Keratinocyte (primary cell): ENCODE results near the gene TUBGCP6. TPM values are rescaled to one million over a fixed set of nuclear protein-coding genes. Genes with fewer than 3 reads are reported as not detected.

Experiments used
- DNase-seq: peaks from one replicate; pipeline ENCODE4 v3.0.0-alpha.2; 2011; ENCODE audit warnings: low read depth, missing footprints, low spot score
- FAIRE-seq: peaks from 2 replicates; lab custom pipeline; 2011; peaks lifted over from hg19 to GRCh38; lab: Jason Lieb, UNC
- H2AFZ ChIP-seq: 2 replicates; pipeline ENCODE4 v1.6.0; 2012; ENCODE audit warnings: low read length, control low read depth, inconsistent platforms; ENCODE audit not compliant: control insufficient read depth
- H3K27ac ChIP-seq: 2 replicates; pipeline ENCODE4 v1.5.1; 2011; ENCODE audit warnings: low read length; ENCODE audit not compliant: control insufficient read depth, insufficient read depth
- H3K27me3 ChIP-seq: 3 replicates; pipeline ENCODE4 v1.6.0; 2011; ENCODE audit warnings: low read length; ENCODE audit not compliant: control insufficient read depth, insufficient read depth; ENCODE audit errors: extremely low read depth
- H3K36me3 ChIP-seq, 2 experiments: 2 replicates in 1 of 2; 3 replicates in 1 of 2; pipeline ENCODE4 v1.5.1; 2011; ENCODE audit warnings: low read length in 2 of 2, mild to moderate bottlenecking in 1 of 2; ENCODE audit not compliant: control insufficient read depth in 2 of 2, insufficient read depth in 2 of 2; ENCODE audit errors: extremely low read depth in 1 of 2
- H3K4me1 ChIP-seq: 3 replicates; pipeline ENCODE4 v1.5.1; 2011; ENCODE audit warnings: low read length; ENCODE audit not compliant: control insufficient read depth, insufficient read depth; ENCODE audit errors: extremely low read depth
- H3K4me2 ChIP-seq: 3 replicates; pipeline ENCODE4 v1.6.0; 2011; ENCODE audit warnings: low read depth, low read length; ENCODE audit not compliant: control insufficient read depth, insufficient read depth; ENCODE audit errors: extremely low read depth
- H3K4me3 ChIP-seq, 3 experiments: fragments of 200-600 bp in 1 of 3; sonication (generic) in 1 of 3; 2 replicates in 2 of 3; 3 replicates in 1 of 3; pipeline ENCODE4 v1.5.1; 2011 to 2016; ENCODE audit warnings: low read length in 3 of 3, mild to moderate bottlenecking in 3 of 3, control low read depth in 2 of 3, inconsistent platforms in 1 of 3, low read depth in 1 of 3, mixed read lengths in 1 of 3, mixed run types in 1 of 3, moderate library complexity in 1 of 3; ENCODE audit not compliant: control insufficient read depth in 2 of 3, insufficient read depth in 2 of 3; ENCODE audit errors: extremely low read depth in 1 of 3
- H3K79me2 ChIP-seq: 2 replicates; pipeline ENCODE4 v1.6.0; 2012; ENCODE audit warnings: low read length; ENCODE audit not compliant: control insufficient read depth, insufficient read depth
- H3K9ac ChIP-seq: 3 replicates; pipeline ENCODE4 v1.6.0; 2011; ENCODE audit warnings: low read length; ENCODE audit not compliant: control insufficient read depth, insufficient read depth; ENCODE audit errors: extremely low read depth
- H3K9me1 ChIP-seq: 3 replicates; pipeline ENCODE4 v1.6.0; 2011; ENCODE audit warnings: low read length; ENCODE audit not compliant: control insufficient read depth, insufficient read depth; ENCODE audit errors: extremely low read depth
- H3K9me3 ChIP-seq: 2 replicates; pipeline ENCODE4 v1.5.1; 2012; ENCODE audit warnings: low read depth, low read length; ENCODE audit not compliant: control insufficient read depth
- H4K20me1 ChIP-seq: 3 replicates; pipeline ENCODE4 v1.6.0; 2011; ENCODE audit warnings: low read length; ENCODE audit not compliant: control insufficient read depth, insufficient read depth; ENCODE audit errors: extremely low read depth
- EZH2 ChIP-seq: IDR thresholded peaks from one replicate; pipeline ENCODE4 v1.6.1; 2012; ENCODE audit warnings: inconsistent platforms, mild to moderate bottlenecking, low read length, moderate library complexity
- dilution Hi-C: fragments of 300-500 bp; cut with MboI; formaldehyde crosslinking; loops from one replicate; pipeline ENCODE4 v1.7.0; 2020; ENCODE audit warnings: low sequenced_read_pairs; ENCODE audit not compliant: extremely low pct_ligation_motif_present
- polyA plus RNA-seq, 5 experiments: library from polyadenylated mRNA; depleted of rRNA in 3 of 5; stranded (reverse) in 3 of 5; stranded (forward) in 1 of 5; unstranded in 1 of 5; fragments of >200 nt; gene quantifications; 1 replicate in 1 of 5; 2 replicates in 3 of 5; 3 replicates in 1 of 5; pipeline versions ENCODE4 v1.2.1 to v1.2.3, GENCODE V29; 2011 to 2012; ENCODE audit warnings: missing spikeins in 2 of 5, low read depth in 1 of 5, low replicate concordance in 1 of 5
- TF ChIP-seq, protein P1 (sequence below), 3 experiments: IDR thresholded peaks in 1 of 3; conservative IDR thresholded peaks in 1 of 3; optimal IDR thresholded peaks in 1 of 3; 2 replicates in 2 of 3; 3 replicates in 1 of 3; pipeline versions ENCODE3 to v1.5.1; 2011; ENCODE audit warnings: low read length in 3 of 3, mild to moderate bottlenecking in 3 of 3, moderate library complexity in 2 of 3, control low read depth in 1 of 3, inconsistent platforms in 1 of 3; ENCODE audit not compliant: insufficient read depth in 2 of 3; ENCODE audit errors: extremely low read depth in 1 of 3

Gene TUBGCP6
- polyA plus RNA-seq, 1 donor (not counting 4 experiments of a cell fraction or from before 2014, with no cell fraction given): 10.1 TPM

DNA sequence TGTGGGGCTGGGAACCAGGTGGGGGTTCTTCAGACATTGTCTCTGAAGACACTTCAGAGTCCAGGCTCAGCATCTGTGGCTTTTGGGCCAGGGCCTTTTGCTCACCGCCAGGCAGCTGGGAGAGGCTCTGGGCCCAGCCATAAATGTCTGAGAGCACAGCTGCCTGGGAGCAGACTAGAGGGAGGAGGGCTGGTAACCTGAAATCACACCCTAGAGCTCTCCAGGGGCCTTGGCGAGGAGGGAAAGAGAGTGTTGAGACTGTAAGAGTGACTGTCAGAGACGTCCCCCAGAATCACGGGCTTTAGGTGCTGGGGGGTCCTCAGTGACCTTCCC, 55.0 kb downstream of the TUBGCP6 start:
- Histone ChIP-seq H3K4me1 (peaks cover 34% of the 10 kb centered on the region), H2AFZ (no peak overlapping the region), H3K9me1 (no peaks in the 10 kb centered on the region), H4K20me1 (peaks cover 3% of the 10 kb centered on the region), H3K9ac (peak overlapping the region; percentile 64), H3K4me2 (peak overlapping the region; percentile 52), H3K27me3 (no peaks in the 10 kb centered on the region), H3K9me3 (no peaks in the 10 kb centered on the region), H3K27ac (peak overlapping the region; percentile 78), H3K79me2 (peaks cover 68% of the 10 kb centered on the region), H3K36me3 (peaks cover 8 to 18% of the 10 kb centered on the region in 2 experiments), H3K4me3 (peak overlapping the region; percentile 40 to 68 (median 43))
- TF ChIP-seq, protein P1, sequence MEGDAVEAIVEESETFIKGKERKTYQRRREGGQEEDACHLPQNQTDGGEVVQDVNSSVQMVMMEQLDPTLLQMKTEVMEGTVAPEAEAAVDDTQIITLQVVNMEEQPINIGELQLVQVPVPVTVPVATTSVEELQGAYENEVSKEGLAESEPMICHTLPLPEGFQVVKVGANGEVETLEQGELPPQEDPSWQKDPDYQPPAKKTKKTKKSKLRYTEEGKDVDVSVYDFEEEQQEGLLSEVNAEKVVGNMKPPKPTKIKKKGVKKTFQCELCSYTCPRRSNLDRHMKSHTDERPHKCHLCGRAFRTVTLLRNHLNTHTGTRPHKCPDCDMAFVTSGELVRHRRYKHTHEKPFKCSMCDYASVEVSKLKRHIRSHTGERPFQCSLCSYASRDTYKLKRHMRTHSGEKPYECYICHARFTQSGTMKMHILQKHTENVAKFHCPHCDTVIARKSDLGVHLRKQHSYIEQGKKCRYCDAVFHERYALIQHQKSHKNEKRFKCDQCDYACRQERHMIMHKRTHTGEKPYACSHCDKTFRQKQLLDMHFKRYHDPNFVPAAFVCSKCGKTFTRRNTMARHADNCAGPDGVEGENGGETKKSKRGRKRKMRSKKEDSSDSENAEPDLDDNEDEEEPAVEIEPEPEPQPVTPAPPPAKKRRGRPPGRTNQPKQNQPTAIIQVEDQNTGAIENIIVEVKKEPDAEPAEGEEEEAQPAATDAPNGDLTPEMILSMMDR (optimal IDR thresholded peaks at IDR 0.05 in 1 of 3, IDR thresholded peaks at IDR 0.05 in 1 of 3, conservative IDR thresholded peaks at IDR 0.05 in 1 of 3; ENCODE audit: extremely low read depth in 1 of 3, insufficient read depth in 2 of 3, low read length in 3 of 3): no peak
- no peak for TF ChIP-seq EZH2
- dilution Hi-C loops: no loop called here
- FAIRE-seq (no peak), DNase-seq (no peak)

DNA sequence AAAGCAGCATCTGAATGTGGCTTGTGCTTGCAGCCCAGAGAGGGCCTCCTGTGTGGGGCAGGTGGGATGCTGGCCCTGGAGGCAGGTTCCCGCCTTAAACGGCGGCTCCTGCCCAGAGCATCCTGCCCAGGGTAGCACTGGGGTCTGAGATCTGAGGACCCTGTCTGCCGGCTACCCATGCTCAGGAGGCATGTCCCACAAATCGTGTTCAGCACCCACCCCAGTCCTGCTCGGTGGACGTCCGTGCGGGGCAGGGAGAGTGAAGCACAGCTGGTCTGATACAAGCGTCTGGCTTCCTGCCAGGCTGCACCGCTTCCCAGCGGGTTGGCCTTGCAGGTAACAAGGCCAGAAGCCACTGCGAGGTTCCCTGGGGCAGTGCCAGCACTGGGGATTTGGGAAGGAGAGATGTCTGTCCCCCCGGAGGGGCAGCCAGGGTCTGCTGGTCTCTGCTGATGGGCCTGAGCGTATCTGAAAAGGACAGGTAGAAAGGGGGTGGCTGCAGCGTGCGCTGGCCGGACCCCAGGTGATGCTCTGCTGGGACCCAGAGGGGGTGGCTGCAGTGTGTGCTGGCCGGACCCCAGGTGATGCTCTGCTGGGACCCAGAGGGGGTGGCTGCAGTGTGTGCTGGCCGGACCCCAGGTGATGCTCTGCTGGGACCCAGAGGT, 55.5 kb downstream of the TUBGCP6 start:
- no peaks in the 10 kb centered on the region for H3K9me3 ChIP-seq
- H4K20me1 ChIP-seq: peaks cover 3% of the 10 kb centered on the region
- no peaks in the 10 kb centered on the region for H3K27me3 ChIP-seq
- H3K79me2 ChIP-seq: peaks cover 68% of the 10 kb centered on the region
- no peak overlapping the region for H2AFZ ChIP-seq
- H3K36me3 ChIP-seq: peaks cover 6 to 14% of the 10 kb centered on the region in 2 experiments
- DNase-seq (no peak), FAIRE-seq (no peak)
- H3K4me3 ChIP-seq: no peak overlapping the region
- H3K9ac ChIP-seq: peak overlapping the region; percentile 64
- peak overlapping the region; percentile 78 for H3K27ac ChIP-seq
- H3K9me1 ChIP-seq: no peaks in the 10 kb centered on the region
- TF ChIP-seq, protein P1 (optimal IDR thresholded peaks at IDR 0.05 in 1 of 3, IDR thresholded peaks at IDR 0.05 in 1 of 3, conservative IDR thresholded peaks at IDR 0.05 in 1 of 3; ENCODE audit: extremely low read depth in 1 of 3, insufficient read depth in 2 of 3, low read length in 3 of 3): no peak
- no peak for TF ChIP-seq EZH2
- dilution Hi-C loops: no loop called here
- H3K4me2 ChIP-seq: peak overlapping the region; percentile 52
- H3K4me1 ChIP-seq: peaks cover 34% of the 10 kb centered on the region
